Measurements from ENCODE around the gene MRPL55.
A peak's percentile ranks its signal among the peaks of the same experiment; 100 is the strongest.

DNA sequence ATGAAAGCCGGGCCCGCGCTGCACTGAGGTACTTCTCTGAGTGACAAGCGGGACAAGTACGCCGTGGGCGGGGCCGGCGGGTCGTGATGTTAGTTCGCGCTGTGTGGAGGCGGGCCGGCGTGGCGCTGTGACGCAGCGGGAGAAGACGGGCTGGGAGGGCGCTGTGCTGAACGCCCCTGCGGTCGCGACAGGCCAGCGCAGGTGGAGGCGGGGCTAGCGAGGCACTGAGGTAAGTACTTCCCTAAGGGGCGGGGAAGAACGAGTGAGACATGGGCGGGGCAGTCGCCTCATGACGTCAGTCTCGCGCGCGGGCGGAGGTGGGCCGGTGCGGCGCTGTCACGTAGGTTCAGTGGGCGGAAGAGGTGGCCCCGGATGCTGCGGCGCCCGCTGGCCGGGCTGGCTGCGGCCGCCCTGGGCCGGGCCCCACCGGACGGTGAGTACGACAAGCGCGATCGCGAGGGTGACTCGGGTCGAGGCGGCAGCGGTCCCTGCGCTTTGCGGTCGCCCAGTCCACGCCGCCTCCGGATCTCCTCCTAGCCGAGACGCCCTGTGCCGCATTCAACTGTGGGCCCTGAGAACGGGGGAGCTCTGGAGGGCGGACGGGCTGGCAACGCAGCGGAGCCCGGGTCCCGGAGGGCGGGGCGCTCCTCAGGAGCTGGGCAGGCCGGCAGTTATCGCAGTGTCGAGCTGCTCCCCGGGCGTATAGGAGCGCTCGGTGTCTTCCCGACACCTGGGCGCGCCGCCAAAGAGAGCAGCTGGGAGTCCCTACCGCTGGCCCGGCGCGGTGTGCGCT, 31.0 kb upstream of the MRPL55 start, which contains the start of gene GUK1:
- TF ChIP-seq POLR2A (IDR thresholded peaks at IDR 0.05; ENCODE audit: low read depth, low read length) (peak; percentile 97), RFX5 (IDR thresholded peaks at IDR 0.05; ENCODE audit: low read depth, low read length) (no peak; the same call in 1 of the 2 replicates), MAZ (IDR thresholded peaks at IDR 0.05; ENCODE audit: borderline replicate concordance, low read depth, low read length) (peak; percentile 84; the same call in 1 of the 2 replicates), MAFK (IDR thresholded peaks at IDR 0.05; ENCODE audit: low read depth, low read length) (0 out of 2 replicates have a peak, but pooled peaks have one; percentile 1), RAD21 (IDR thresholded peaks at IDR 0.05; ENCODE audit: low read length) (no peak), MXI1 (IDR thresholded peaks at IDR 0.05; ENCODE audit: borderline replicate concordance, low read depth, low read length) (no peak), FOS (IDR thresholded peaks at IDR 0.05; ENCODE audit: low read depth, low read length) (peak; percentile 14; the same call in 1 of the 2 replicates), RCOR1 (IDR thresholded peaks at IDR 0.05; ENCODE audit: insufficient replicate concordance, low read length) (no peak), BHLHE40 (IDR thresholded peaks at IDR 0.05; ENCODE audit: low read depth, low read length) (0 out of 2 replicates have a peak, but pooled peaks have one; percentile 2), CHD1 (IDR thresholded peaks at IDR 0.05; ENCODE audit: low read depth, low read length) (no peak; the same call in 1 of the 2 replicates), NFE2L2 (IDR thresholded peaks at IDR 0.05; ENCODE audit: low read depth, low read length) (no peak; the same call in 1 of the 2 replicates), CEBPB (IDR thresholded peaks at IDR 0.05; ENCODE audit: low read depth, low read length) (no peak)
- TF ChIP-seq, protein P1, sequence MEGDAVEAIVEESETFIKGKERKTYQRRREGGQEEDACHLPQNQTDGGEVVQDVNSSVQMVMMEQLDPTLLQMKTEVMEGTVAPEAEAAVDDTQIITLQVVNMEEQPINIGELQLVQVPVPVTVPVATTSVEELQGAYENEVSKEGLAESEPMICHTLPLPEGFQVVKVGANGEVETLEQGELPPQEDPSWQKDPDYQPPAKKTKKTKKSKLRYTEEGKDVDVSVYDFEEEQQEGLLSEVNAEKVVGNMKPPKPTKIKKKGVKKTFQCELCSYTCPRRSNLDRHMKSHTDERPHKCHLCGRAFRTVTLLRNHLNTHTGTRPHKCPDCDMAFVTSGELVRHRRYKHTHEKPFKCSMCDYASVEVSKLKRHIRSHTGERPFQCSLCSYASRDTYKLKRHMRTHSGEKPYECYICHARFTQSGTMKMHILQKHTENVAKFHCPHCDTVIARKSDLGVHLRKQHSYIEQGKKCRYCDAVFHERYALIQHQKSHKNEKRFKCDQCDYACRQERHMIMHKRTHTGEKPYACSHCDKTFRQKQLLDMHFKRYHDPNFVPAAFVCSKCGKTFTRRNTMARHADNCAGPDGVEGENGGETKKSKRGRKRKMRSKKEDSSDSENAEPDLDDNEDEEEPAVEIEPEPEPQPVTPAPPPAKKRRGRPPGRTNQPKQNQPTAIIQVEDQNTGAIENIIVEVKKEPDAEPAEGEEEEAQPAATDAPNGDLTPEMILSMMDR (conservative IDR thresholded peaks at IDR 0.05; ENCODE audit: low read depth, low read length), result 0 out of 2 replicates have a peak, but pooled peaks have one; percentile 24
- TF ChIP-seq, protein P2, sequence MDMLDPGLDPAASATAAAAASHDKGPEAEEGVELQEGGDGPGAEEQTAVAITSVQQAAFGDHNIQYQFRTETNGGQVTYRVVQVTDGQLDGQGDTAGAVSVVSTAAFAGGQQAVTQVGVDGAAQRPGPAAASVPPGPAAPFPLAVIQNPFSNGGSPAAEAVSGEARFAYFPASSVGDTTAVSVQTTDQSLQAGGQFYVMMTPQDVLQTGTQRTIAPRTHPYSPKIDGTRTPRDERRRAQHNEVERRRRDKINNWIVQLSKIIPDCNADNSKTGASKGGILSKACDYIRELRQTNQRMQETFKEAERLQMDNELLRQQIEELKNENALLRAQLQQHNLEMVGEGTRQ (IDR thresholded peaks at IDR 0.05; ENCODE audit: low read depth, low read length), result no peak
